ENCODE data around the gene LRRC8D.

Gene LRRC8D

DNA sequence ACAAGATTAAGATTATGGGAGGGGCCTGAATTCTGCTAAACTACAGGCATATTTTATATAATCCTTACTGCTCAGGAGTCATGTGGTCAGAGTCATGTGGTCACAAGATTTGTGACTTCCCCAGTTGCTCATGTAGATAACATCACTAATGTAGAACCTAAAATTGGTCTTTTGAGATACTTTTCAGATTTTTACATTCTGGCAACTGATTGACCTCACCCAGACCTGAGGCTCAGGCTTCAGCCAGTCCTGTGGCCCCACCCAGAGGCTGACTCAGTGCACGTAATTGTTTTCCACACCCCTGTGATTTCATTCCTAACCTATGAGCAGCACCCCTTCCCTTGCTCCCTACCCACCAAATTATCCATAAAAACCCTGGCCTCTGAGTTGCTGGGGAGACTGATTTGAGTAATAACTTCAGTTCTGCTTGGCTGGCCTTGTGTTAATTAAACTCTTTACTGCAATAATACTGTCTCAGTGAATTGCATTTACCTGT, 132.3 kb downstream of the LRRC8D start:
- in situ Hi-C loops (cut with MboI; ENCODE audit: low sequenced_read_pairs) = no loop called here

- in situ Hi-C loops (cut with MboI; ENCODE audit: low sequenced_read_pairs) = no loop called here
Observed at GRCh38 chr1:89953929-89954328, 133.1 kb downstream of the LRRC8D start.

DNA sequence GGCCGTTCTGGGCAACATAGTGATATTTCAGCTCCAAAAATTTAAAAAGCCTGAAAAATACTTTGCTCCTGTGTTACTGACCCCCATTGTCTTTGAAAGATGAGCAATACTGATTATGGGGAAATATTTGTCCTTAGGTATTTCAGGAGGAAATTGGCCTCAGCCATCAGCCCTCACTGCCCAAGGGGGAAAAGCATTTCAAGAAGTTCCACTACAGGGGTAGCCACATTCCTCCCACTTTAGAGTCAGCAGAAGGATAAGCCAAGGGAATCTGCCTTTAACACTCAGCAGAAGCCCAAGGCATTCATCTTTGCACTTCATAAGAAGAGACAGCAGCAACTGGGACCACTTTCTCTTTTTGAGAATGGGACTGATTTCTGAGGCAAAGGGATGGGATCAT, 133.6 kb downstream of the LRRC8D start:
- in situ Hi-C loops (cut with MboI; ENCODE audit: low sequenced_read_pairs) = no loop called here

- in situ Hi-C loops (cut with MboI; ENCODE audit: low sequenced_read_pairs) = no loop called here
Observed at GRCh38 chr1:89955311-89956205, 134.7 kb downstream of the LRRC8D start.

GRCh38 chr1:89957107-89957506, 136.3 kb downstream of the LRRC8D start:
- in situ Hi-C loops (cut with MboI; ENCODE audit: low sequenced_read_pairs) = no loop called here

DNA sequence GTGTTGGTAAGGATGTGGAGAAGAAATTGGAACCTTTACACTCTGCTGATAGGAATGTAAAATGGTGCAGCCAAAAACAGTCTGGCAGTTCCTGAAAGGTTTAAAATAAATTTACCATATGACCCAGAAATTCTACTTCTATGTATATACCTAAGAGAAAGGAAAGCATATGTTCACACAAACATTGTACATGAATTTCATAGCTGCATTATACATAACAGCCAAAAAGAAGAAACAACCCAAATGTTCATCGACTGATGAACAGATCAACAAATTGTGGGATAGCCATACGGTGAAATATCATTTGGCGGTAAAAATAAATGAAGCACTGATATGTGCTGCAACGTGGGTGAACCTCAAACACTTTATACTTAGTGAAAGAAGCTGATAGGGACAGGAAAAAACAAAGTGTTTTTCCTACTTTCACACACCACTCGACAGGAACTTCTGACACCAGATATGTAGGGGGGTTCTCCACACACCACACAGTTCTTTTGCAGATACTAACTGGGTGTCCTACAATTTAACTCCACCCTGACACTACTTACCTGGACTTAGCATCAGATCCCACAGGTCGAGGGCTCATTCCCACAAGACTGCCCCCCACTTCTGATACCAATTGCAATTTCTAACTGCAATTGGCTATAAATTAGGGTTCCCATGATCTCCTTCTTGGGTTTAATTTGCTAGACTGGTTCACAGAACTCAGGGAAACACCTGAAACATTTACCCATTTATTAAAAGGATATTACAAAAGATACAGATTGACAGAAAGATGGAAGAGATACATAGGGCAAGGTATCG, 138.2 kb downstream of the LRRC8D start:
- in situ Hi-C loops (cut with MboI; ENCODE audit: low sequenced_read_pairs) = no loop called here

GRCh38 chr1:89959719-89960118, 138.9 kb downstream of the LRRC8D start:
- in situ Hi-C loops (cut with MboI; ENCODE audit: low sequenced_read_pairs) = no loop called here

DNA sequence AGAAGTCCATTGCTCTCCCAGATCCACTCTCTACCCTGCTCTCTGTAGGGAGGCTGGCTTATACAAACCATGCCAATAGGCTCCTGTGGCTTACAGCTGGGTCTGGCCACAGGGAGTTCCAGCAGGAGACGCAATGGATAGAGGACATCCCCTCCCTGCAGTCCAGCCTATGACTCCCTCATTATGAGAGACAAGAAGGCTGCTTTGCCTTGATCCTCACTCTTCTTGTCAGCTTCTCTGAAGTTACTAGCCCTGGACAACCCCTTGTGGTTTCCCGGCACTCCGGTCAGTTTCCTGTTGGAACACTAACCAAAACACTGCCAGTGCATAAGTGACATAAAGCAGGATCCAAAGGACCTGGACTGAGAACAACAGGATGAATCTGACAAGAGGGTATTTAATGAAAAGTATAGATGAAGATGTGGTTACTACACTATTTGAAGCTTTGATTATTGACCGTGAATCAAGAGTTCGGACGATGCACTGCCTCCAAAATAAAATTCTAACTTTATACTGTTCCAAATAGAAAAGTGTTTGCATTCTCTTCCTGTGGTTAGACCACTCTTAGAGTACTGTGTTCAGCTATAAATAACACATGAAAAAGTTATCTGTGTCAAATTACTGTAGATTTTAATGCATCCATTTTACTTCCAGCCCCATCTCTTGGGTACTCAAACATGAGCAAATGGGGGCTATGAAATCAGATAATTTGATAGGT, 141.4 kb downstream of the LRRC8D start:
- in situ Hi-C loops (cut with MboI; ENCODE audit: low sequenced_read_pairs) = no loop called here

- in situ Hi-C loops (cut with MboI; ENCODE audit: low sequenced_read_pairs) = no loop called here
Observed at GRCh38 chr1:89962742-89963075, 141.9 kb downstream of the LRRC8D start.

- in situ Hi-C loops (cut with MboI; ENCODE audit: low sequenced_read_pairs) = no loop called here
Observed at GRCh38 chr1:89965193-89965768, 144.4 kb downstream of the LRRC8D start.

DNA sequence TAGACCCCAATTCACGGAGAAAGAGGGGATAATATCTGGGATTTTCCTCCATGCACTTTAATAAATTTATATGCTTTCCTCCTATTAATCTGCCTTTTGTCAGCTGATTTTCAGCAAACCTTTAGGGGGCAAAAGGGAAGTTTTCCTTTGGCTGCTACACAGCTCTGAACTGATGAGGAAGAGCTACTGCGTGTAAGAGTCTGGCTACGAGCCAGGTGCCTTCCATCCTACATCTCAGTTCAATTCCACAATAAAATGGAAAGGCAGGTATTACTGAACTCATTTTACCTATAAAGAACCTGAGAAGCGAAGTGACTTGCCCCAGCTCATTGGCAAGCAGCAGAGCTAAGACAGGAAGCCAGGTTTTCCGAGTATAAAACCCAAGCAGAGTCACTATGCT, 145.8 kb downstream of the LRRC8D start:
- in situ Hi-C loops (cut with MboI; ENCODE audit: low sequenced_read_pairs) = no loop called here

DNA sequence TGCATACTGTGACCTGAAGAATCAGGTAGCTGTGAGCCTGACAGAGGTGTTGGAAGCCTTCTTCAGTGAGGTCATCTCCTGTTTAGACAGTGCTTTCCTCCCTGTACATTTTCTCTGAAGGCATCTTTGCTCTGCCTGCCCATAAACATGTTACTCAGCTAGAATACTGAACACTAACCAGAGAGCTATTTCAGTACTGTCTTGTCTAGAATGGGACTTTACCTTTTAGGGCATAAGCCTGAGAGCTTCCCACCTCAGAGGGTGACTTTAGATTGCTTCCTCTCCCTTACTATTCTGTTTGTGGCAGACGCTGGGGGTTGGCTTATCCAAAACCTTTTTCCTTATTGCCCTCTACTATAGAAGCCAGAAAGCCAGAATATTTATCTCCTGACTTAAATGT, 150.8 kb downstream of the LRRC8D start:
- in situ Hi-C loops (cut with MboI; ENCODE audit: low sequenced_read_pairs) = no loop called here

GRCh38 chr1:89972024-89972423, 151.2 kb downstream of the LRRC8D start:
- in situ Hi-C loops (cut with MboI; ENCODE audit: low sequenced_read_pairs) = no loop called here

GRCh38 chr1:89973471-89974127, 152.8 kb downstream of the LRRC8D start:
- in situ Hi-C loops (cut with MboI; ENCODE audit: low sequenced_read_pairs) = no loop called here

- in situ Hi-C loops (cut with MboI; ENCODE audit: low sequenced_read_pairs) = no loop called here
Observed at GRCh38 chr1:89974256-89974655, 153.4 kb downstream of the LRRC8D start.

DNA sequence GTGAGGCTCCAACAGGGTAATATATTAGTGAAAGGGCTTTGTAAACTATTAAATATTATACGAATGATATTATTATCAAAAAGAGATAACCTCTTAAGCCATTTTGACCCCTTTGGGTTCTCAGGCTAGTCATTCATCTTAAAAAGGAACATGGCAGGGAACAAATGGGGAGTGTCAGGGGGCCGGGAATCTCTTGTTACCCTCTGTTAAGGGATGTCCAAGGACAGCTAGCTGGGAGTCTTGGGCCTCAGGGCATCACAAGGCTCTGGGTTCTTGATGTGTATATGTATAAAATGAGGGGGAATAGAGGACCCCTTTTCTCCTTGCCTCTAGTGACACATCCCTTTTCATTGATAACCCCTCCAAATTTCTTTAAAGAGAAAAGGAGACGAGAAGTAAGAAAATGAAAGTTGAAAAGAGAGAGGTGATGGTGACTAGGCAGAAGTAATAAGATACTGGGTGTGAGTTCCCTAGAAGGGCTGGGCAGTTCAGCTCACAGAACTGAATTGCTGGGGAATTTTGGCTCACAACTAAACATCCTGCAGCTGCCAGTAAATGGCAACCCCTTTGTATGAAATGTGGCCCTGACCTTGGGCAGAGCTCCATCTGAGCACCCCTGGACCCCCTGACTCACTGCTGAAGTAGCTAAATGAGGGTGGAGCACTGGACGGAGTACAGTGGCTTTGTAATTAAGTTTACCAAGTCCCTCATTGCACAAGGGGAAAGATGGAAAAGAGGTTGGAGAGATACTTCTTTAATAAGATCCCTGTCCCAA, 154.1 kb downstream of the LRRC8D start:
- in situ Hi-C loops (cut with MboI; ENCODE audit: low sequenced_read_pairs) = loop anchor here (25.0 kb wide), 1 partner anchor 513 kb away; no protein-coding TSS in a partner anchor

GRCh38 chr1:89975540-89976125, 154.8 kb downstream of the LRRC8D start:
- in situ Hi-C loops (cut with MboI; ENCODE audit: low sequenced_read_pairs) = loop anchor here (25.0 kb wide), 1 partner anchor 513 kb away; no protein-coding TSS in a partner anchor

GRCh38 chr1:89978755-89979154, 157.9 kb downstream of the LRRC8D start:
- in situ Hi-C loops (cut with MboI; ENCODE audit: low sequenced_read_pairs) = loop anchor here (25.0 kb wide), 1 partner anchor 516 kb away; no protein-coding TSS in a partner anchor

DNA sequence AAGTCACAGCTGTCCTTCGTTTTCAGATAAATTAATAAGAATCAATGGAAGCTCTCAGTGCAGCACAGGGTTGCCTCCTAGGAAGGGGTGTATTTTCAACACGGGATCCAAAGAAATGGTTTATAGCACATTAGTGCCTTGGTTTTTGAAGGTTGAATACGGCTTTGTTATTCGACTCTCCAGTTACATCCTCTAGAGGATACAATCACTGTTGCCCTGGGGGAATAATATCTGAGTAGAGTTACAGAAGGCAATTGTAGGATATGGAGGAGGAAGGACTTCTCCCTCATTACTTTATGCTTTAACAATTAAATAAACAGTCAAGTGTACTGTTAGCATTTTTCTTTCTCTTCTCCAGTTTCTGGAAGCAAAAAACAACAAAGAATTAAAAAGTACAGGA, 159.8 kb downstream of the LRRC8D start:
- in situ Hi-C loops (cut with MboI; ENCODE audit: low sequenced_read_pairs) = loop anchor here (25.0 kb wide), 1 partner anchor 518 kb away; no protein-coding TSS in a partner anchor
